GM19351 (cell line): Measurements from ENCODE around the gene CREBL2.
"Not testable (repeated sequence)": the region's sequence is repeated elsewhere in the genome, so short reads cannot be mapped to it uniquely, and the experiment has no call there.

ENCODE experiments used
- ATAC-seq: cut with Tn5 transposase; IDR thresholded peaks from one replicate; pipeline ENCODE4 v1.9.1; 2021; ENCODE audit warnings: mild to moderate bottlenecking, moderate library complexity; ENCODE audit not compliant: unreplicated experiment

CREBL2 gene

GRCh38 chr12:12596598-12596997, 15.1 kb upstream of the CREBL2 start:
- not testable (repeated sequence) for ATAC-seq

GRCh38 chr12:12598864-12599263, 12.8 kb upstream of the CREBL2 start:
- ATAC-seq = no peak

- ATAC-seq = no peak
Measured at GRCh38 chr12:12599750-12600643, 11.7 kb upstream of the CREBL2 start.

- ATAC-seq = no peak
Measured at GRCh38 chr12:12600659-12601058, 11.0 kb upstream of the CREBL2 start.

GRCh38 chr12:12604740-12605139, 6.9 kb upstream of the CREBL2 start:
- no peak for ATAC-seq

- peak; percentile 55 for ATAC-seq
Measured at GRCh38 chr12:12606781-12607589, 4.7 kb upstream of the CREBL2 start.

GRCh38 chr12:12608557-12608957, 3.1 kb upstream of the CREBL2 start:
- ATAC-seq = peak; percentile 26

GRCh38 chr12:12609692-12610091, 2.0 kb upstream of the CREBL2 start:
- no peak for ATAC-seq

- no peak for ATAC-seq
Measured at GRCh38 chr12:12610711-12611110, 965 bp upstream of the CREBL2 start.

- no peak for ATAC-seq
Measured at GRCh38 chr12:12612358-12612757, 682 bp downstream of the CREBL2 start.

- ATAC-seq = no peak
Measured at GRCh38 chr12:12613344-12613743, 1.7 kb downstream of the CREBL2 start.

GRCh38 chr12:12614342-12614741, 2.7 kb downstream of the CREBL2 start:
- ATAC-seq = no peak

GRCh38 chr12:12616512-12617310, 5.0 kb downstream of the CREBL2 start:
- no peak for ATAC-seq

- not testable (repeated sequence) for ATAC-seq
Measured at GRCh38 chr12:12618064-12618463, 6.4 kb downstream of the CREBL2 start.

- no peak for ATAC-seq
Measured at GRCh38 chr12:12620730-12621315, 9.1 kb downstream of the CREBL2 start.

GRCh38 chr12:12622418-12622817, 10.7 kb downstream of the CREBL2 start:
- no peak for ATAC-seq

- no peak for ATAC-seq
Measured at GRCh38 chr12:12624498-12624992, 12.9 kb downstream of the CREBL2 start.

GRCh38 chr12:12626471-12626870, 14.8 kb downstream of the CREBL2 start:
- ATAC-seq = no peak

- ATAC-seq = no peak
Measured at GRCh38 chr12:12627308-12627827, 15.7 kb downstream of the CREBL2 start.

- ATAC-seq = no peak
Measured at GRCh38 chr12:12628013-12628412, 16.3 kb downstream of the CREBL2 start.
